ENCODE measurements around the gene RAB40C. TPM values are rescaled to one million over a fixed set of nuclear protein-coding genes. Genes with fewer than 3 reads are reported as not detected.
A peak's percentile ranks its signal among the peaks of the same experiment; 100 is the strongest.

The RAB40C gene
- total RNA-seq, 1 experiment from 2014 or later = 17.7 TPM

GRCh38 chr16:667113-667779 is 77.4 kb downstream of the RAB40C start:
- H3K4me1 Mint-ChIP-seq (ENCODE audit: insufficient read depth, unreplicated experiment) = no peaks in the 10 kb centered on the region
- H3K27me3 Mint-ChIP-seq (ENCODE audit: insufficient read depth, unreplicated experiment) = no peaks in the 10 kb centered on the region
- peaks cover 19% of the 10 kb centered on the region for H3K36me3 Mint-ChIP-seq (ENCODE audit: insufficient read depth, unreplicated experiment)
- H3K9me3 Mint-ChIP-seq (ENCODE audit: unreplicated experiment) = no peaks in the 10 kb centered on the region
- CTCF ChIA-PET = interaction anchor here (0.6 to 2.3 kb wide), 16 partner anchors 9 to 324 kb away, joined by 3 to 9 read pairs (median 3); partner anchors contain the start of genes CCDC78, MCRIP2, METTL26 and WDR24
- BruUV-seq (replicated peaks) = no TSS peak
- POLR2A ChIA-PET = interaction anchor here (0.6 to 3.2 kb wide), 15 partner anchors 9 to 243 kb away, joined by 3 to 17 read pairs (median 4); partner anchors contain the start of genes CAPN15, STUB1, WDR24 and WDR90
- TF ChIP-seq CTCF (IDR thresholded peaks at IDR 0.05; ENCODE audit: unreplicated experiment) = no peak
- H3K27ac Mint-ChIP-seq (ENCODE audit: low read depth, unreplicated experiment) = peak overlapping the region; percentile 85
- no peak for DNase-seq (ENCODE audit: unreplicated experiment)
- peak overlapping the region; percentile 75 for H3K4me3 Mint-ChIP-seq (ENCODE audit: unreplicated experiment)
- intact Hi-C loops (cut with micrococcal nuclease) = no loop called here

GRCh38 chr16:667780-668518 is 78.1 kb downstream of the RAB40C start, which contains the start of gene RHOT2:
TSS of gene RHOT2 (plus strand) at chr16:668132. CDS start at chr16:668200, 68 bp downstream.
- ChIA-PET CTCF (interaction anchor here (0.6 to 2.3 kb wide), 16 partner anchors 9 to 325 kb away, joined by 3 to 9 read pairs (median 3); partner anchors contain the start of genes CCDC78, MCRIP2, METTL26 and WDR24), POLR2A (interaction anchor here (0.6 to 3.2 kb wide), 17 partner anchors 8 to 244 kb away, joined by 3 to 17 read pairs (median 4); partner anchors contain the start of genes CAPN15, METTL26, STUB1 and WDR24)
- intact Hi-C loops (cut with micrococcal nuclease) = no loop called here
- peak within 1 kb of the TSS; percentile 85 for H3K27ac Mint-ChIP-seq (ENCODE audit: low read depth, unreplicated experiment)
- peak; percentile 87 for DNase-seq (ENCODE audit: unreplicated experiment)
- peaks cover 23% of the 10 kb centered on the region for H3K36me3 Mint-ChIP-seq (ENCODE audit: insufficient read depth, unreplicated experiment)
- TF ChIP-seq CTCF (IDR thresholded peaks at IDR 0.05; ENCODE audit: unreplicated experiment) = peak; percentile 67
- no peaks in the 10 kb centered on the region for H3K9me3 Mint-ChIP-seq (ENCODE audit: unreplicated experiment)
- H3K4me3 Mint-ChIP-seq (ENCODE audit: unreplicated experiment) = peak within 1 kb of the TSS; percentile 75
- no TSS peak for BruUV-seq (replicated peaks)
- no peaks in the 10 kb centered on the region for H3K4me1 Mint-ChIP-seq (ENCODE audit: insufficient read depth, unreplicated experiment)
- H3K27me3 Mint-ChIP-seq (ENCODE audit: insufficient read depth, unreplicated experiment) = no peaks in the 10 kb centered on the region

GRCh38 chr16:668519-669171 is 78.8 kb downstream of the RAB40C start:
- CTCF ChIA-PET = interaction anchor here (1.0 to 2.3 kb wide), 8 partner anchors 8 to 92 kb away, joined by 3 to 9 read pairs (median 6); partner anchors contain the start of gene WDR90
- POLR2A ChIA-PET = interaction anchor here (0.9 to 3.2 kb wide), 15 partner anchors 8 to 244 kb away, joined by 3 to 17 read pairs (median 5); partner anchors contain the start of genes CAPN15, METTL26, STUB1 and WDR24
- peak overlapping the region; percentile 75 for H3K4me3 Mint-ChIP-seq (ENCODE audit: unreplicated experiment)
- no peaks in the 10 kb centered on the region for H3K4me1 Mint-ChIP-seq (ENCODE audit: insufficient read depth, unreplicated experiment)
- H3K36me3 Mint-ChIP-seq (ENCODE audit: insufficient read depth, unreplicated experiment) = peaks cover 29% of the 10 kb centered on the region
- no peak for TF ChIP-seq CTCF (IDR thresholded peaks at IDR 0.05; ENCODE audit: unreplicated experiment)
- no TSS peak for BruUV-seq (replicated peaks)
- DNase-seq (ENCODE audit: unreplicated experiment) = no peak
- H3K27ac Mint-ChIP-seq (ENCODE audit: low read depth, unreplicated experiment) = peak overlapping the region; percentile 85
- H3K9me3 Mint-ChIP-seq (ENCODE audit: unreplicated experiment) = no peaks in the 10 kb centered on the region
- no peaks in the 10 kb centered on the region for H3K27me3 Mint-ChIP-seq (ENCODE audit: insufficient read depth, unreplicated experiment)
- intact Hi-C loops (cut with micrococcal nuclease) = no loop called here

Measured in MCF 10A (cell line).